ENCODE data around the gene TP53INP2. TPM values are rescaled to one million over a fixed set of nuclear protein-coding genes. Genes with fewer than 3 reads are reported as not detected.

TP53INP2 gene
- total and polyA plus RNA-seq, 2 experiments from 2014 or later: 2.7 to 3.3 TPM

DNA sequence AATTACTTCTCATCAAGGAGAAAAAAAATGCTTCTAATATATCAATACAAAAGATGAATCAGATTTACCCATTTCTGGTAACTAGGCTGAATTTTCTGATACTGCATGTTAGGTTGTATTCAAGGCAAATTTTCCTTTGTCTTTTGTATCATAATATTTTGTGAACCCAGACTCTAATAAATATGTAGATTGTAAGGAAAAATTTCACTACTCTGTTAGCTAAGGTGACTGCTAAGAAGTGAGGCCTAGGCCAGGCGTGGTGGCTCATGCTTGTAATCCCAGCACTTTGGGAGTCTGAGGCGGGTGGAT, 12.7 kb downstream of the TP53INP2 start:
- H3K9me3 Mint-ChIP-seq: no peaks in the 10 kb centered on the region
- no peaks in the 10 kb centered on the region for H3K9me2 ChIP-seq (ENCODE audit: insufficient read depth)
- H3K79me2 ChIP-seq (replicated peaks; ENCODE audit: insufficient read depth): no peaks in the 10 kb centered on the region
- H3K36me3 Mint-ChIP-seq (ENCODE audit: low read depth): no peaks in the 10 kb centered on the region
- peaks cover 6% of the 10 kb centered on the region; the same call in 1 of the 2 replicates for H3K27me3 ChIP-seq (ENCODE audit: insufficient read depth)
- H3K4me3 Mint-ChIP-seq: no peak overlapping the region
- no peaks in the 10 kb centered on the region for H3K4me1 Mint-ChIP-seq
- no peak overlapping the region for H3K4me2 ChIP-seq
- no peaks in the 10 kb centered on the region for H4K20me1 ChIP-seq (replicated peaks; ENCODE audit: insufficient read depth)
- ATAC-seq: no peak
- no peak overlapping the region for H3K4me3 ChIP-seq
- H3K27ac Mint-ChIP-seq: no peak overlapping the region
- no peak overlapping the region for H3K27ac ChIP-seq (ENCODE audit: low read depth)
- no peaks in the 10 kb centered on the region for H3F3A ChIP-seq (replicated peaks; ENCODE audit: low read depth)
- H3K27me3 Mint-ChIP-seq (ENCODE audit: insufficient read depth, low read depth, poor library complexity): peaks cover 2% of the 10 kb centered on the region
- H3K4me1 ChIP-seq (ENCODE audit: insufficient read depth): no peaks in the 10 kb centered on the region
- TF ChIP-seq ZNF331 (CRISPR knock-in tag; IDR thresholded peaks at IDR 0.05; ENCODE audit: low read depth): no peak
- no peak for TF ChIP-seq POLR2AphosphoS5 (IDR thresholded peaks at IDR 0.05; ENCODE audit: low read depth)
- no peak for TF ChIP-seq CTCF (conservative IDR thresholded peaks at IDR 0.05; ENCODE audit: low read depth in 2 of 2)
- TF ChIP-seq STAT1 (IDR thresholded peaks at IDR 0.05; ENCODE audit: unreplicated experiment): no peak
- TF ChIP-seq NANOG (IDR thresholded peaks at IDR 0.05; ENCODE audit: borderline replicate concordance): no peak
- no peak for TF ChIP-seq EZH2 (IDR thresholded peaks at IDR 0.05; ENCODE audit: low read depth, unreplicated experiment)
- TF ChIP-seq CREB1 (CRISPR knock-in tag; IDR thresholded peaks at IDR 0.05; ENCODE audit: low read depth): no peak
- TF ChIP-seq, protein P1, sequence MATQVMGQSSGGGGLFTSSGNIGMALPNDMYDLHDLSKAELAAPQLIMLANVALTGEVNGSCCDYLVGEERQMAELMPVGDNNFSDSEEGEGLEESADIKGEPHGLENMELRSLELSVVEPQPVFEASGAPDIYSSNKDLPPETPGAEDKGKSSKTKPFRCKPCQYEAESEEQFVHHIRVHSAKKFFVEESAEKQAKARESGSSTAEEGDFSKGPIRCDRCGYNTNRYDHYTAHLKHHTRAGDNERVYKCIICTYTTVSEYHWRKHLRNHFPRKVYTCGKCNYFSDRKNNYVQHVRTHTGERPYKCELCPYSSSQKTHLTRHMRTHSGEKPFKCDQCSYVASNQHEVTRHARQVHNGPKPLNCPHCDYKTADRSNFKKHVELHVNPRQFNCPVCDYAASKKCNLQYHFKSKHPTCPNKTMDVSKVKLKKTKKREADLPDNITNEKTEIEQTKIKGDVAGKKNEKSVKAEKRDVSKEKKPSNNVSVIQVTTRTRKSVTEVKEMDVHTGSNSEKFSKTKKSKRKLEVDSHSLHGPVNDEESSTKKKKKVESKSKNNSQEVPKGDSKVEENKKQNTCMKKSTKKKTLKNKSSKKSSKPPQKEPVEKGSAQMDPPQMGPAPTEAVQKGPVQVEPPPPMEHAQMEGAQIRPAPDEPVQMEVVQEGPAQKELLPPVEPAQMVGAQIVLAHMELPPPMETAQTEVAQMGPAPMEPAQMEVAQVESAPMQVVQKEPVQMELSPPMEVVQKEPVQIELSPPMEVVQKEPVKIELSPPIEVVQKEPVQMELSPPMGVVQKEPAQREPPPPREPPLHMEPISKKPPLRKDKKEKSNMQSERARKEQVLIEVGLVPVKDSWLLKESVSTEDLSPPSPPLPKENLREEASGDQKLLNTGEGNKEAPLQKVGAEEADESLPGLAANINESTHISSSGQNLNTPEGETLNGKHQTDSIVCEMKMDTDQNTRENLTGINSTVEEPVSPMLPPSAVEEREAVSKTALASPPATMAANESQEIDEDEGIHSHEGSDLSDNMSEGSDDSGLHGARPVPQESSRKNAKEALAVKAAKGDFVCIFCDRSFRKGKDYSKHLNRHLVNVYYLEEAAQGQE (IDR thresholded peaks at IDR 0.05; ENCODE audit: unreplicated experiment): no peak
- no peak for TF ChIP-seq ETS1 (IDR thresholded peaks at IDR 0.05)
- TF ChIP-seq, protein P2, sequence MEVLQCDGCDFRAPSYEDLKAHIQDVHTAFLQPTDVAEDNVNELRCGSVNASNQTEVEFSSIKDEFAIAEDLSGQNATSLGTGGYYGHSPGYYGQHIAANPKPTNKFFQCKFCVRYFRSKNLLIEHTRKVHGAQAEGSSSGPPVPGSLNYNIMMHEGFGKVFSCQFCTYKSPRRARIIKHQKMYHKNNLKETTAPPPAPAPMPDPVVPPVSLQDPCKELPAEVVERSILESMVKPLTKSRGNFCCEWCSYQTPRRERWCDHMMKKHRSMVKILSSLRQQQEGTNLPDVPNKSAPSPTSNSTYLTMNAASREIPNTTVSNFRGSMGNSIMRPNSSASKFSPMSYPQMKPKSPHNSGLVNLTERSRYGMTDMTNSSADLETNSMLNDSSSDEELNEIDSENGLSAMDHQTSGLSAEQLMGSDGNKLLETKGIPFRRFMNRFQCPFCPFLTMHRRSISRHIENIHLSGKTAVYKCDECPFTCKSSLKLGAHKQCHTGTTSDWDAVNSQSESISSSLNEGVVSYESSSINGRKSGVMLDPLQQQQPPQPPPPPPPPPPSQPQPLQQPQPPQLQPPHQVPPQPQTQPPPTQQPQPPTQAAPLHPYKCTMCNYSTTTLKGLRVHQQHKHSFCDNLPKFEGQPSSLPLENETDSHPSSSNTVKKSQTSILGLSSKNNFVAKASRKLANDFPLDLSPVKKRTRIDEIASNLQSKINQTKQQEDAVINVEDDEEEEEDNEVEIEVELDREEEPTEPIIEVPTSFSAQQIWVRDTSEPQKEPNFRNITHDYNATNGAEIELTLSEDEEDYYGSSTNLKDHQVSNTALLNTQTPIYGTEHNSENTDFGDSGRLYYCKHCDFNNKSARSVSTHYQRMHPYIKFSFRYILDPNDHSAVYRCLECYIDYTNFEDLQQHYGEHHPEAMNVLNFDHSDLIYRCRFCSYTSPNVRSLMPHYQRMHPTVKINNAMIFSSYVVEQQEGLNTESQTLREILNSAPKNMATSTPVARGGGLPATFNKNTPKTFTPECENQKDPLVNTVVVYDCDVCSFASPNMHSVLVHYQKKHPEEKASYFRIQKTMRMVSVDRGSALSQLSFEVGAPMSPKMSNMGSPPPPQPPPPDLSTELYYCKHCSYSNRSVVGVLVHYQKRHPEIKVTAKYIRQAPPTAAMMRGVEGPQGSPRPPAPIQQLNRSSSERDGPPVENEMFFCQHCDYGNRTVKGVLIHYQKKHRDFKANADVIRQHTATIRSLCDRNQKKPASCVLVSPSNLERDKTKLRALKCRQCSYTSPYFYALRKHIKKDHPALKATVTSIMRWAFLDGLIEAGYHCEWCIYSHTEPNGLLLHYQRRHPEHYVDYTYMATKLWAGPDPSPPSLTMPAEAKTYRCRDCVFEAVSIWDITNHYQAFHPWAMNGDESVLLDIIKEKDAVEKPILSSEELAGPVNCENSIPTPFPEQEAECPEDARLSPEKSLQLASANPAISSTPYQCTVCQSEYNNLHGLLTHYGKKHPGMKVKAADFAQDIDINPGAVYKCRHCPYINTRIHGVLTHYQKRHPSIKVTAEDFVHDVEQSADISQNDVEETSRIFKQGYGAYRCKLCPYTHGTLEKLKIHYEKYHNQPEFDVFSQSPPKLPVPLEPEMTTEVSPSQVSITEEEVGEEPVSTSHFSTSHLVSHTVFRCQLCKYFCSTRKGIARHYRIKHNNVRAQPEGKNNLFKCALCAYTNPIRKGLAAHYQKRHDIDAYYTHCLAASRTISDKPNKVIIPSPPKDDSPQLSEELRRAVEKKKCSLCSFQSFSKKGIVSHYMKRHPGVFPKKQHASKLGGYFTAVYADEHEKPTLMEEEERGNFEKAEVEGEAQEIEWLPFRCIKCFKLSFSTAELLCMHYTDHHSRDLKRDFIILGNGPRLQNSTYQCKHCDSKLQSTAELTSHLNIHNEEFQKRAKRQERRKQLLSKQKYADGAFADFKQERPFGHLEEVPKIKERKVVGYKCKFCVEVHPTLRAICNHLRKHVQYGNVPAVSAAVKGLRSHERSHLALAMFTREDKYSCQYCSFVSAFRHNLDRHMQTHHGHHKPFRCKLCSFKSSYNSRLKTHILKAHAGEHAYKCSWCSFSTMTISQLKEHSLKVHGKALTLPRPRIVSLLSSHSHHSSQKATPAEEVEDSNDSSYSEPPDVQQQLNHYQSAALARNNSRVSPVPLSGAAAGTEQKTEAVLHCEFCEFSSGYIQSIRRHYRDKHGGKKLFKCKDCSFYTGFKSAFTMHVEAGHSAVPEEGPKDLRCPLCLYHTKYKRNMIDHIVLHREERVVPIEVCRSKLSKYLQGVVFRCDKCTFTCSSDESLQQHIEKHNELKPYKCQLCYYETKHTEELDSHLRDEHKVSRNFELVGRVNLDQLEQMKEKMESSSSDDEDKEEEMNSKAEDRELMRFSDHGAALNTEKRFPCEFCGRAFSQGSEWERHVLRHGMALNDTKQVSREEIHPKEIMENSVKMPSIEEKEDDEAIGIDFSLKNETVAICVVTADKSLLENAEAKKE (CRISPR knock-in tag; IDR thresholded peaks at IDR 0.05): no peak
- no peak for DNase-seq (ENCODE audit: low spot score)
- no peaks in the 10 kb centered on the region for H3K36me3 ChIP-seq (ENCODE audit: insufficient read depth)
- no peak overlapping the region for H2AFZ ChIP-seq
